Left lobe of liver (tissue), 2 donors: ENCODE data around the gene PHAX. TPM values are rescaled to one million over a fixed set of nuclear protein-coding genes. Genes with fewer than 3 reads are reported as not detected.
A peak's percentile ranks its signal among the peaks of the same experiment; 100 is the strongest.
"Not testable (repeated sequence)": the region's sequence is repeated elsewhere in the genome, so short reads cannot be mapped to it uniquely, and the experiment has no call there.

ENCODE experiments used
- ATAC-seq: fragments of 200-7000 bp; cut with Tn5 transposase; one replicate; pipeline ENCODE4 v1.9.1; 2020; ENCODE audit warnings: mild to moderate bottlenecking, moderate library complexity
- DNase-seq: peaks from one replicate; pipeline ENCODE4 v3.0.0-alpha.2; 2020; ENCODE audit warnings: low spot score
- total RNA-seq: library from RNA; stranded (reverse); gene quantifications from one replicate; pipeline ENCODE4 v1.2.1, GENCODE V29; 2021
- donor health status: DM: no; HTN: no; CAD: no; lungs with moderate emphysema.
- donor health status: DM: no; HTN: yes; CAD: no.

The PHAX gene
- total RNA-seq, 1 donor from 2014 or later = 13.6 TPM

GRCh38 chr5:126650463-126650862 lies 49.7 kb downstream of the PHAX start:
- ATAC-seq (no peak), DNase-seq (no peak)

- ATAC-seq (peak; percentile 48), DNase-seq (no peak)
Observed at GRCh38 chr5:126651013-126651577, 50.3 kb downstream of the PHAX start.

- ATAC-seq = peak; percentile 75
Observed at GRCh38 chr5:126656401-126657007, 55.8 kb downstream of the PHAX start.

GRCh38 chr5:126658561-126658960 lies 57.8 kb downstream of the PHAX start:
- no peak for ATAC-seq
- no peak for DNase-seq

More at GRCh38 chr5:126656401-126657007, 55.8 kb downstream of the PHAX start:
- DNase-seq = no peak

- DNase-seq = no peak
- ATAC-seq = no peak
Observed at GRCh38 chr5:126659805-126660482, 59.2 kb downstream of the PHAX start.

- DNase-seq (no peak), ATAC-seq (no peak)
Observed at GRCh38 chr5:126664586-126664985, 63.8 kb downstream of the PHAX start.

GRCh38 chr5:126670109-126670508 lies 69.4 kb downstream of the PHAX start:
- not testable (repeated sequence) for ATAC-seq, DNase-seq

- not testable (repeated sequence) for ATAC-seq, DNase-seq
Observed at GRCh38 chr5:126671681-126672080, 70.9 kb downstream of the PHAX start.

GRCh38 chr5:126673477-126673876 lies 72.7 kb downstream of the PHAX start:
- no peak for DNase-seq
- no peak for ATAC-seq

- DNase-seq = no peak
Observed at GRCh38 chr5:126674145-126674544, 73.4 kb downstream of the PHAX start.

GRCh38 chr5:126675338-126675737 lies 74.6 kb downstream of the PHAX start:
- ATAC-seq (no peak), DNase-seq (no peak)

More at GRCh38 chr5:126674145-126674544, 73.4 kb downstream of the PHAX start:
- ATAC-seq = no peak

- peak; percentile 100 for ATAC-seq
- peak; percentile 62 for DNase-seq
Observed at GRCh38 chr5:126676195-126676624, 75.5 kb downstream of the PHAX start.

Other genes with a start within 250 kb of the PHAX start
- 18.7 TPM for gene GRAMD2B, start 177.5 kb upstream of the PHAX start, total RNA-seq
- gene ALDH7A1, start 5.7 kb upstream of the PHAX start, total RNA-seq = 128 TPM
- 4.6 TPM for gene LMNB1, start 176.2 kb downstream of the PHAX start, total RNA-seq